IPS DF 6.9 (cell line): ENCODE data around the gene TRPV3.
"Not testable (repeated sequence)": the region's sequence is repeated elsewhere in the genome, so short reads cannot be mapped to it uniquely, and the experiment has no call there.

Source experiments
- DNase-seq: peaks from one replicate; pipeline ENCODE4 v3.0.0-alpha.2; 2013; ENCODE audit warnings: low read depth, low spot score
- H3K27ac ChIP-seq: one replicate; pipeline ENCODE4 v1.5.1; 2013; ENCODE audit warnings: low read length, control low read depth
- H3K27me3 ChIP-seq: 2 replicates; pipeline ENCODE4 v1.6.1; 2013; ENCODE audit warnings: mild to moderate bottlenecking, low read length; ENCODE audit not compliant: control insufficient read depth, insufficient read depth
- H3K36me3 ChIP-seq: 2 replicates; pipeline ENCODE4 v1.6.1; 2013; ENCODE audit warnings: low read length; ENCODE audit not compliant: control insufficient read depth, insufficient read depth
- H3K4me1 ChIP-seq: 2 replicates; pipeline ENCODE4 v1.6.1; 2013; ENCODE audit warnings: low read length; ENCODE audit not compliant: control insufficient read depth, insufficient read depth
- H3K4me3 ChIP-seq: 2 replicates; pipeline ENCODE4 v1.5.1; 2013; ENCODE audit warnings: mild to moderate bottlenecking, low read length
- H3K9me3 ChIP-seq: 2 replicates; pipeline ENCODE4 v1.6.1; 2013; ENCODE audit warnings: low read length, inconsistent platforms; ENCODE audit not compliant: control insufficient read depth, insufficient read depth
- WGBS: extraction: QIAGEN DNeasy Blood & Tissue Kit; methylation state at CpG from one replicate; pipeline ENCODE4 v1.1.7; 2013; ENCODE audit warnings: mixed read lengths, missing lambda C conversion rate; ENCODE audit not compliant: insufficient read length, insufficient coverage; 5-methylcytosine and 5-hydroxymethylcytosine counted together

TRPV3 gene

DNA sequence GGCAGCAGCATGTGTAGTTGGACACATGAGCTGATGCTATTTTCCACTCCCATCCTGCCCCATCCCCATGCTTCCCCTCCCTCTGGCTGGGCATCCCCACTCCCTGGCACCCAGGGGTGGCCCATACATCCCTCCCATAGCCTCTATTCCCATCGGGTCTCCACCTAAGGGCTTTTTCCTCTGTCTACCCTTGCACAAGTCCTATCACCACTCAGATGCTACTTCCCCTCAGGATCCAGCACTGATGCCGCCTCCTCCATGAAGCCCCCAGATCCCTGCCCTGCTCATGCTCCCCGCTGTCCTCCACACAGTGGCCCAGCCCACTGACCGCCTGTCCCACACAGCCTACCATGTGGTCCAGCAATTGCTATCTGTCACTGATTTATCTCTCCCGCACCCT lies 35.8 kb upstream of the TRPV3 start:
- WGBS, result no CpG with 5 or more reads among the region's 5 CpGs
- DNase-seq, result no peak
- H3K36me3 ChIP-seq, result peaks cover 9% of the 10 kb centered on the region
- H3K4me3 ChIP-seq, result no peak overlapping the region
- H3K27ac ChIP-seq, result no peak overlapping the region
- H3K4me1 ChIP-seq, result no peaks in the 10 kb centered on the region
- no peaks in the 10 kb centered on the region for H3K27me3 ChIP-seq
- H3K9me3 ChIP-seq, result no peaks in the 10 kb centered on the region

GRCh38 chr17:3592216-3592860 lies 34.7 kb upstream of the TRPV3 start:
- no CpG with 5 or more reads among the region's 15 CpGs for WGBS
- H3K9me3 ChIP-seq, result no peaks in the 10 kb centered on the region
- H3K4me1 ChIP-seq, result no peaks in the 10 kb centered on the region
- no peak overlapping the region for H3K27ac ChIP-seq
- no peaks in the 10 kb centered on the region for H3K27me3 ChIP-seq
- peaks cover 9% of the 10 kb centered on the region for H3K36me3 ChIP-seq
- no peak for DNase-seq
- no peak overlapping the region for H3K4me3 ChIP-seq

- WGBS, result no CpG with 5 or more reads among the region's 15 CpGs
- Histone ChIP-seq H3K27me3 (no peaks in the 10 kb centered on the region), H3K27ac (no peak overlapping the region), H3K4me3 (no peak overlapping the region), H3K4me1 (no peaks in the 10 kb centered on the region), H3K9me3 (no peaks in the 10 kb centered on the region), H3K36me3 (peaks cover 9% of the 10 kb centered on the region)
- no peak for DNase-seq
Observed at GRCh38 chr17:3590768-3591167, 33.2 kb upstream of the TRPV3 start.

DNA sequence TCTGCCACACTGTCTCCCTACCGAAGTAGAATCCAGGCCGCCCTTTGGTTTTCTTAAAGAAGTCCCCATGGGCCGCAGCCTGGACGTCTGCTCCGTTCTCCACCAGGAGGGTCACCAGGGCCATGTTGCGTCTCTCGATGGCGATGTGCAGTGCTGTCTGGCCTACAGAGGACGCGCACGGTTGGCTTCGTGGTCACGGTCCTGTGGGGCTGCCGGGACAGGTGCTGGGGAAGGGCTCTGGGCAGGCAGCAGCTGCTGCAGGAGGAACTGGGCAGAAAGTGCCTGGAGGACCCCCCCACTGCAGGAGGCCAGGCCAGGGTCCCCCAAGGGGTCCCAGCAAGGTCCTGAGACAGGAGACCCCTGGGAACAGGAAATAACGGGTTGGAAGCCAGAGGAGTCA lies 32.6 kb upstream of the TRPV3 start:
- Histone ChIP-seq H3K27ac (no peak overlapping the region), H3K4me3 (no peak overlapping the region), H3K27me3 (no peaks in the 10 kb centered on the region), H3K4me1 (no peaks in the 10 kb centered on the region), H3K36me3 (peaks cover 9% of the 10 kb centered on the region), H3K9me3 (no peaks in the 10 kb centered on the region)
- DNase-seq, result no peak
- no CpG with 5 or more reads among the region's 15 CpGs for WGBS

- Histone ChIP-seq H3K36me3 (peaks cover 9% of the 10 kb centered on the region), H3K4me1 (no peaks in the 10 kb centered on the region), H3K27me3 (no peaks in the 10 kb centered on the region), H3K27ac (no peak overlapping the region), H3K9me3 (no peaks in the 10 kb centered on the region), H3K4me3 (no peak overlapping the region)
- DNase-seq, result no peak
- no CpG with 5 or more reads among the region's 22 CpGs for WGBS
Observed at GRCh38 chr17:3589784-3590183, 32.2 kb upstream of the TRPV3 start.

- no peaks in the 10 kb centered on the region for H3K27me3 ChIP-seq
- H3K4me3 ChIP-seq, result no peak overlapping the region
- no peaks in the 10 kb centered on the region for H3K4me1 ChIP-seq
- DNase-seq, result no peak
- peaks cover 8% of the 10 kb centered on the region for H3K36me3 ChIP-seq
- no peaks in the 10 kb centered on the region for H3K9me3 ChIP-seq
- H3K27ac ChIP-seq, result no peak overlapping the region
- WGBS, result no CpG with 5 or more reads among the region's 17 CpGs
Observed at GRCh38 chr17:3585826-3586225, 28.2 kb upstream of the TRPV3 start.

GRCh38 chr17:3583456-3583855 lies 25.8 kb upstream of the TRPV3 start:
- H3K4me1 ChIP-seq, result no peaks in the 10 kb centered on the region
- H3K27ac ChIP-seq, result no peak overlapping the region
- WGBS, result no CpG with 5 or more reads among the region's 9 CpGs
- DNase-seq, result no peak
- H3K4me3 ChIP-seq, result no peak overlapping the region
- peaks cover 2% of the 10 kb centered on the region; the same call in 1 of the 2 replicates for H3K36me3 ChIP-seq
- no peaks in the 10 kb centered on the region for H3K9me3 ChIP-seq
- no peaks in the 10 kb centered on the region for H3K27me3 ChIP-seq

GRCh38 chr17:3582915-3583314 lies 25.3 kb upstream of the TRPV3 start:
- DNase-seq, result no peak
- Histone ChIP-seq H3K9me3 (no peaks in the 10 kb centered on the region), H3K27me3 (no peaks in the 10 kb centered on the region), H3K27ac (no peak overlapping the region), H3K36me3 (peaks cover 2% of the 10 kb centered on the region; the same call in 1 of the 2 replicates), H3K4me1 (no peaks in the 10 kb centered on the region), H3K4me3 (no peak overlapping the region)
- WGBS, result no CpG with 5 or more reads among the region's 9 CpGs

GRCh38 chr17:3578667-3579066 lies 21.1 kb upstream of the TRPV3 start:
- not testable (repeated sequence) for H3K27me3 ChIP-seq, H3K36me3 ChIP-seq, H3K4me1 ChIP-seq, H3K9me3 ChIP-seq, H3K4me3 ChIP-seq, H3K27ac ChIP-seq, DNase-seq
- WGBS, result no CpG with 5 or more reads among the region's 4 CpGs

DNA sequence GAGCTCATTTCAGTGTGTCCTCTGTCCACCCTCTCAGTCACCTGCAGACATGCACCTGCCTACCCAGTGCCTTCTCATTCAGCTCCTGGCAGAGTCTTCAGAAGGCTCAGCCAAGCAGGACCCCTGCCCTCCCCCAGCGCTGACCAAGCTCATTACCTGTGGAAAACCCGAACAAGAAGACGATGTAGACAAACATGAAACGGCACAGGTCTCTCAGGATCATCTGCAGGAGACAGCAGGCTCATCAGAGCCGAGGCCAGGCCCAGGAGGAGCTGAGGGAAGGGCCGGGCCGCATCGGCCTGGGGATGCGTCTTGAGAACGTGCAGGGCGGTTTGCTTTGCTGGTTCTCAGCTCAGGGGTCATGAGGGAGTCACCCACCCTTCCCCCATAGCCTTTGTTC lies 19.4 kb upstream of the TRPV3 start:
- Histone ChIP-seq H3K4me1 (no peaks in the 10 kb centered on the region), H3K36me3 (0 out of 2 replicates have a peak, but pooled peaks cover 5% of the 10 kb centered on the region), H3K27ac (no peak overlapping the region), H3K9me3 (no peaks in the 10 kb centered on the region), H3K27me3 (no peaks in the 10 kb centered on the region), H3K4me3 (no peak overlapping the region)
- no peak for DNase-seq
- WGBS, result no CpG with 5 or more reads among the region's 11 CpGs

DNA sequence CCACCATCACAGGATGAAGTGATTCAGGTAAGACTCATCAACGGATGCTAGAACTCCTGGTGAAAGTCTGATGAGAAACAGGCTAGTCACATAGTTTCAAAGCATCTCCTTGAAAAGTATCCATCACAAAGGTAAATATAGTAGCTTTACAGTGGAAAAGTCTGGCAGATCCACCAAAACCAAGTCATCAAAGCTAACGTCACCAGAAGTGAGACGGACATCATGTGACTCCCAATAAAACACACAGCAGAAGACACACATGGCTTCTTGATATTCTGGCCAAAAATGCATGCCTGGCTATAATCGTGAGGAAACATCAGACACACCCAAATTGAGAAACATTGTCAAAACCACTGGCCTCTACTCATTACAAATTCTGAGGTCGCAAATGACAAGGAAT lies 17.9 kb upstream of the TRPV3 start:
- no peak overlapping the region for H3K27ac ChIP-seq
- no peaks in the 10 kb centered on the region for H3K4me1 ChIP-seq
- WGBS, result no CpG with 5 or more reads among the region's 5 CpGs
- no peaks in the 10 kb centered on the region for H3K27me3 ChIP-seq
- H3K36me3 ChIP-seq, result peaks cover 12% of the 10 kb centered on the region; the same call in 1 of the 2 replicates
- no peaks in the 10 kb centered on the region for H3K9me3 ChIP-seq
- DNase-seq, result no peak
- H3K4me3 ChIP-seq, result no peak overlapping the region
